Measurements from ENCODE around the gene HOXD9.

HOXD9 gene

DNA sequence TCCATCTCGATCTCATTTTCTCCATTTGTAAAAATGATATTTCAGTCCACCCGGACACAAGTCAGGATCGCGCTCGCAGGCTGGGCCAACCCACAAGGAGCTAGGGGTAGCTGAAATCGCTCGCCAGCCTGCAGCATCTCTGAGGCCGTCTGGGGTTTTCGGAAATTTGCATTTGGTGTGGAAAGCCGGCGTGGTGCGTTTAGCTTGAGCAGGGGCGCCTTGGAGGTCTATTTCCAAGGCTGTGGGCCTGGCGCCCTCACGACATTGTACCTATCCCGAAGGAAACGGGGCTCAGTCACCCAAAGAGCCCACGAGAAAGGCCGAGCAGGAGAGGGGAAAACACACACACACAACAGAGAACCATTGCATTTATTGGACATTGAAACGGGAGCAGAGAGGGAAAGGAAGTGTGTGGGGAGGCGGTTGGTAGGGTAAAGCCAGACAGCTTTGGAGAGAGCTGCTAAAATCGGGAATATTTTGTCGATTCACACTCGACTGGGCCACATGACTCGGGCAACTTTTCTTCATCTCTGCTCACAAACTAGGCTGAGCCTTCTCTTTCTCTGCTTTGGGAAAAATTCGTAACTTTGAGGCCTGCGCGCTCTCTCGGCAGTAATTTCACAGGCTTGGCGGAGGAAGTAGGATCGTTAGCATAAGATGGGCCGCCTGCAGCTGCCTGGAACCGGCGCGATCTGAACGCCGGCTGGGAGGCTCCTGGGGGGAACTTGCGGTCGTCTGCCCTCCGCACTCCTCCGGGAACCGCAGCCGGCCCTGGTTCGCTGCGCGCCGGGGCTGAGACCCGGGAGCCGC is 5.9 kb downstream of the HOXD9 start:
- Mint-ChIP-seq H3K27me3 (peaks cover 35% of the 10 kb centered on the region), H3K36me3 (peaks cover 2% of the 10 kb centered on the region), H3K4me1 (peaks cover 5% of the 10 kb centered on the region), H3K27ac (peak overlapping the region; percentile 78), H3K9me3 (no peaks in the 10 kb centered on the region), H3K4me3 (no peak overlapping the region)
- no peak for DNase-seq (ENCODE audit: low spot score in 2 of 2)
- no peak for ATAC-seq (ENCODE audit: low read depth)

DNA sequence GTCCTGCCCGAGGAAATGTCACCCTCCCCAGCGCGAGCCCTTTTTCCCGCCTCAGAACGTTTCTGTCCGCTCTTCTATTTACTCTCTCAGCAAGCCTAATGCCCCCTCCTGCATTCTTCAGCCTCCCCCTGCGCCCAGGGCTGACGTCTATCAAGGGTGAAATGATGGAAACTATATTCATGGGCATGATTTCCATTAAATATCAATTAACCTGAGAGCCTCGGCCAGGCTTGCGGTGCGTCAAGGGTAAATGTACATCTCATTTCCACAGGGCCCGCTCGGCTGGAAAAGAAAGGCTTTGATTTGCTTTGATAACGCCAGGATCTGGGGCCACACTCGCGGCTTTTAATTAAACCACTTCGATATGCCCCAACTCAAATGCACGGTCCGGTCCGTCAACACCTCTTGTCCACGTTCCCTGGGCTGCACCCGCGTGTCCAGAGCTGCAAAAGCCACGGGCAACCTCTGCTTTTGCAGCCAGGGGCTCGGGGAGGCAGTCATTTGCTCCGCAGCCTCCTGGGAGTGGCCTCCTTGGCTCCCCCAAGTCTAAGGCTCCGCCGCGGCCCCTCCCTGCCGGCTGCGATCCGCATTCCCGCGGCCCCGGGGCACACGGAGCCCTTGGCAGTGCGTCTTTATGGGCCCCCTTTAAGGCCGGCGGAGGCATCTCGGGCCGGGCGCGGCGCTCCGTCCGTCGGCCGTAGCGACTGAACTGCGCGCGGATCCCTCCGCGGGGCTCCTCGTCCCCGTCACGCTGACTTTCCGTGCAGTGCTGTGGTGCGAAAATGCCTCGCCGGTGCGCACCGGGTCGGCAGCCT is 6.7 kb downstream of the HOXD9 start, which contains the start of gene HOXD8:
TSS of gene HOXD8 (plus strand) at position 724 of the 815 bp plus-strand sequence. CDS start 662 bp downstream, outside the sequence.
- Mint-ChIP-seq H3K27ac (peak within 1 kb of the TSS; percentile 78), H3K9me3 (no peaks in the 10 kb centered on the region), H3K36me3 (peaks cover 2% of the 10 kb centered on the region), H3K4me3 (no peak within 1 kb of the TSS), H3K4me1 (peaks cover 5% of the 10 kb centered on the region), H3K27me3 (peaks cover 34% of the 10 kb centered on the region)
- ATAC-seq (ENCODE audit: low read depth) (no peak), DNase-seq (ENCODE audit: low spot score in 2 of 2) (no peak)

DNA sequence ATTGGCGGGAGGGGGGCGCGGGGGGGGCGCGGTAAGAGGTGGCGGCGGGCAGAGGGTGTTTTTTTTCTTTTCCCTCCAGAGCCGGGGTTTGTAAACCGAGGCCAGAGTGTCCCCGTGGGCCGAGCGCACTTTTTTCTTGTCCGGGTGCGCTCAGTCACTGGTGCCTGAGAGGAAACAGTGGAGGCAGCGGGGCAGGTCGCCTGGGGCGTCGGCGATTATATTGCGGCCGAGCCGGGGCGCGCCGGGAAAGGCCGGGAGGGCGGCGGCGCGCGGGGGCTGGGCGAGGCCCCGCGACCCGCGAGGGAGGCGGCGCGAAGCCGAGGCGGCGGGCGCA is 7.3 kb downstream of the HOXD9 start:
- peaks cover 31% of the 10 kb centered on the region for H3K27me3 Mint-ChIP-seq
- peaks cover 5% of the 10 kb centered on the region for H3K4me1 Mint-ChIP-seq
- peaks cover 2% of the 10 kb centered on the region for H3K36me3 Mint-ChIP-seq
- H3K4me3 Mint-ChIP-seq: no peak overlapping the region
- DNase-seq (ENCODE audit: low spot score in 2 of 2) (no peak), ATAC-seq (ENCODE audit: low read depth) (no peak)
- no peak overlapping the region for H3K27ac Mint-ChIP-seq
- no peaks in the 10 kb centered on the region for H3K9me3 Mint-ChIP-seq

DNA sequence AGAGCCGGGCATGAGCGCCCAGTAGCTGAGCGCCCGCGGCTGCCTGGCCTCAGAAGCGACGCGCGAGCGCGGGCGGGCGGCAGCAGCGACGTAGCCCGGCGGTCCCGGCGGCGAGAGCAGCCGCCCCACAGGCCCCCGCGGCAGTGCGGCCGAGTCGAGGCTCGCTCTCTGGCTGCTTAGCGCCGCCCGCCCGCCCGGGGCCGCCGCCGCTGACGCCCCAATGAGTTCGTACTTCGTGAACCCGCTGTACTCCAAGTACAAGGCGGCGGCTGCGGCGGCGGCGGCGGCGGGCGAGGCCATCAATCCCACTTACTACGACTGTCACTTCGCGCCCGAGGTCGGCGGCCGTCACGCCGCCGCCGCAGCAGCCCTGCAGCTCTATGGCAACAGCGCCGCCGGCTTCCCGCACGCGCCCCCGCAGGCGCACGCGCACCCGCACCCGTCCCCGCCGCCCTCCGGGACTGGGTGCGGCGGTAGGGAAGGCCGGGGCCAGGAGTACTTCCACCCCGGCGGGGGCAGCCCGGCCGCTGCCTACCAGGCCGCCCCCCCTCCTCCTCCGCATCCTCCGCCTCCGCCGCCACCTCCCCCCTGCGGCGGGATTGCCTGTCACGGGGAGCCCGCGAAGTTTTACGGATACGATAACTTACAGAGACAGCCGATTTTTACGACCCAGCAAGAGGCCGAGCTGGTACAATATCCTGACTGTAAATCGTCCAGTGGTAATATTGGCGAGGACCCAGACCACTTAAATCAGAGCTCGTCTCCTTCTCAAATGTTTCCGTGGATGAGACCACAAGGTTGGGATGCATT is 7.8 kb downstream of the HOXD9 start:
- ATAC-seq (ENCODE audit: low read depth) (no peak), DNase-seq (ENCODE audit: low spot score in 2 of 2) (no peak)
- Mint-ChIP-seq H3K4me3 (peak overlapping the region; percentile 29), H3K36me3 (peaks cover 2% of the 10 kb centered on the region), H3K9me3 (no peaks in the 10 kb centered on the region), H3K27me3 (peaks cover 29% of the 10 kb centered on the region), H3K4me1 (peaks cover 5% of the 10 kb centered on the region), H3K27ac (peak overlapping the region; percentile 87)

DNA sequence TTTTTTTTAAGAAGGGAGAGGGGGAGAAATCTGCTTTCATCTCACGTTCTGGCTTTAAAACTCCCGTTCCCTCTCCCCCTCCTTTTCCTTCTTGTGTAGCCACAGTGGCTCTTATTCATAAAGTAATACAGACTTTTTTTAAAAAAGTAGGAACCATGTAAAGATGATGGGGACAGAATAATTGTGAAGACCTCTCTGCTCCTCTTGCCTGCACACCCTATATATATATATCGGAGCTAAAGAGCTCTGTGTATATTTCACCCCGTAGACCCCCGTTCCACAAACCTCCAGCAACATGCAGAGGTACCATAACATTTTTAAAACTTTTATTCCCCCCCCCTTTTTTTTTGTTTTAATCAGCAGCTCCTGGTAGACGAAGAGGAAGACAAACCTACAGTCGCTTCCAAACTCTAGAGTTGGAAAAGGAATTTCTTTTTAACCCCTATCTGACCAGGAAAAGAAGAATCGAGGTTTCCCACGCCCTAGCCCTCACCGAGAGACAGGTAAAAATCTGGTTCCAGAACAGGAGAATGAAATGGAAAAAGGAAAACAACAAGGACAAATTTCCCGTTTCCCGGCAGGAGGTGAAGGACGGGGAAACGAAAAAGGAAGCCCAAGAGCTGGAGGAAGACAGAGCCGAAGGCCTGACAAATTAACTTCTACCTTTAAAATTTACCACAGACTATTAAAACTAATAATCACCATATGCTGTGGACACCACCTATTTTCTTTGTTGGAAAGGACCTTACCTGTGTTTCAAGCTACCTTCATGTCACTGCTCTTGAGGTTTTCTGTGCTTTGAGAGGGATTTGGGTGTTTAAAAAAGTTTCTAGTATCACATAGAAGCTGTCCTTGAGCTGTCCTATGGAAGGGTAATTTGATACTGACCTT is 8.7 kb downstream of the HOXD9 start:
- ATAC-seq (ENCODE audit: low read depth) (no peak), DNase-seq (ENCODE audit: low spot score in 2 of 2) (no peak)
- Mint-ChIP-seq H3K4me1 (peaks cover 12% of the 10 kb centered on the region), H3K27ac (peak overlapping the region; percentile 87), H3K4me3 (no peak overlapping the region), H3K27me3 (peaks cover 34% of the 10 kb centered on the region), H3K36me3 (peaks cover 2% of the 10 kb centered on the region), H3K9me3 (peaks cover 2% of the 10 kb centered on the region)

DNA sequence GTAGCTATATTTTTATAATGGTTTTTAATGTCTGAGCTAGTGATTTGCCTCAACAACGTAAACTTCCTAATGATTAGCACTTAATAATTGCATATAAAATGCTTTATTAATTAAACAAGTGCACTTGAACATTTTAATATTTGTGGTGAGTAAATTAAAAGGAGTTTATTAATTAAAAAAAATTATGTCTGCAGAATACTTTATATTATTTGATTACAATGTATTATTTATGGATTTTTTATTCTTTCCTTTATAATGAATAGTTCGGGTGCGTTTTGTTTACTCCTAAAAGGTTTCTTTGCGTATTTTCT is 9.3 kb downstream of the HOXD9 start:
- peaks cover 2% of the 10 kb centered on the region for H3K36me3 Mint-ChIP-seq
- DNase-seq (ENCODE audit: low spot score in 2 of 2): no peak
- no peak overlapping the region for H3K4me3 Mint-ChIP-seq
- no peak for ATAC-seq (ENCODE audit: low read depth)
- peaks cover 2% of the 10 kb centered on the region for H3K9me3 Mint-ChIP-seq
- H3K4me1 Mint-ChIP-seq: peaks cover 12% of the 10 kb centered on the region
- no peak overlapping the region for H3K27ac Mint-ChIP-seq
- H3K27me3 Mint-ChIP-seq: peaks cover 36% of the 10 kb centered on the region

DNA sequence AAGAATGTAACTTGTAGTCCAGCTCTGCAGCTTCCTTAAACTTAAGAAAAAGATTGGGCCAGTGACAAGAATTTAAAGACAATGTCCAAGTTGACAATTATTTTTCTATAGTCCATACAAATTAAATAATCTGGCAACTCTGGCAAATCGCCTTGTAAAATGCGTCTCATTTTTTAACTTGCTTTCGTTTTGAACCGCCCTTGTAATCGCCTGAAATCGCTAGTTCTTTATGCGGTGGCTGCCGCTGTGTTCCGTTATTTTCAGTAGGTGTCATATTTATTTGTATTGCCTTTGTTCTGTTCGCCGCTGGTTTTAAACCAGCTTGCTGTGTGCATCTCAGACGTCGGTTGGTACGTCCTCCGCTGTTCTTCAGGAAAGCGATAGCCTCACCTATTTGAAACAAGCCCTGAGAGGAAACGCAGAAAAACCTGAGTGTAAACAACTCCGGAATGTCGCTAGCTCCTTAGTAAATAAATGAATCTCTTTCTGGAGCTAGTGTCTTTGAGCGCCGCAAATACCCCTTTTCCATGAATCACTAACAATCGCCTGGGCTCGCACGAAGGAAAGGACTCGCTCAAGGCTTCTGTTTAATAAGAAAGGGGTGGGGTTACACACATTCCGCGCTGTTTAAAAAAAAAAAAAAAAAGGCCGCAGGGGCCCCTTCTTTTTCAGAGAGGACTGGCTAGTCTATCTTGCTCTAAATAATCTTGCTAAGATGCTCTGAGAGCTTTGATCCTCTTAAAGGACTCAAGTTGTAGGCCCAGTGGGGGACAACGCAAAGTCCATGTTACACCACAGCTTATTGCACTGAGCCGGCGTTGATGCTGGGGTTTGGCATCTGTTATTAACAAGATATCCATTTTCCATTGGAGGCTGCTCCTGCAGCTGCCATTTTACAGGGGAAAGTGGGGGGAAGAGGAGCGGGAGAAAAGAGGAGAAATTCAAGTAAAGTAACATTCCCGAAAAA is 10.0 kb downstream of the HOXD9 start:
- H3K4me1 Mint-ChIP-seq: peaks cover 12% of the 10 kb centered on the region
- H3K27me3 Mint-ChIP-seq: peaks cover 35% of the 10 kb centered on the region
- no peak overlapping the region for H3K27ac Mint-ChIP-seq
- H3K9me3 Mint-ChIP-seq: peaks cover 2% of the 10 kb centered on the region
- H3K36me3 Mint-ChIP-seq: peaks cover 2% of the 10 kb centered on the region
- DNase-seq (ENCODE audit: low spot score in 2 of 2) (no peak), ATAC-seq (ENCODE audit: low read depth) (no peak)
- peak overlapping the region; percentile 68 for H3K4me3 Mint-ChIP-seq

DNA sequence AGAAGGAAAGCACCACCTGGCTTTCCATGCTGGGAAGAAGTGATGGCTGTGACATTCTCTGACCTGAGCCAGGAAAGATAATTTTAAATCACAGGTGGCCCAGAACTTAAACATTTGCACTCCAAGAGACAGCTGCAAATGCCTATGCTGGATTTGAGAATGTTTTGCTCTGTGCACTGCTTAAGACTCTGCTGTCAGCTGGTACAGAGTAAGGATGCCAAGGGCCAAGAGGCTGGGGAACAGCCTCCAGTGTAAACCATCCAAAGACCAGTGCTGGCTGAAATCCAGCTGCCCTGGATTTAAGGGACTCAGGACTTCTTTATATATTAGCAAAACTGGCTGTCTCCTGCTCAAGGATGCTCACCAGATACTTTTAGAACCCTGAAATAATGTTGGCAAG is 10.9 kb downstream of the HOXD9 start:
- Mint-ChIP-seq H3K9me3 (peaks cover 2% of the 10 kb centered on the region), H3K4me1 (peaks cover 12% of the 10 kb centered on the region), H3K27ac (no peak overlapping the region), H3K27me3 (peaks cover 30% of the 10 kb centered on the region), H3K4me3 (no peak overlapping the region), H3K36me3 (peaks cover 2% of the 10 kb centered on the region)
- no peak for ATAC-seq (ENCODE audit: low read depth)
- DNase-seq (ENCODE audit: low spot score in 2 of 2): no peak

DNA sequence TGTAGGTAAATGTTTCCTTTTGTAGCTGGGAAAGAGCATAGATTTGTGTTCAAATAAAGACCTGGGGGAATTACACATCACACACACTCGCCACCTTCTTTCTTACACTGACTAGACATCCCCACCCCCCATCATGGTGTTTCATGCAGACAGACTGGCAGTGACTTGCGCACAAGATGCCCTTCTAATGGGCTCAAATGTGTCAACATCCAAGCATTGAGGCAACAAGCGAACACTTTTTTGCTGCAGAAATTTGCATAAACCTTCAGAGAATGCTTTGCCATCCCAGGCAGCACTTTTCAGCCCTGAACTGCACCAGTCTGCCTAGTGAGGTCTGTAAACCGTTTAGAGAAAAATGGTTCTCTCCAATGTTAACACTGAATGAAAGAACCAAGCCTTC is 11.5 kb downstream of the HOXD9 start:
- H3K27ac Mint-ChIP-seq: no peak overlapping the region
- peaks cover 3% of the 10 kb centered on the region for H3K36me3 Mint-ChIP-seq
- peaks cover 9% of the 10 kb centered on the region for H3K4me1 Mint-ChIP-seq
- peaks cover 32% of the 10 kb centered on the region for H3K27me3 Mint-ChIP-seq
- ATAC-seq (ENCODE audit: low read depth): no peak
- peaks cover 2% of the 10 kb centered on the region for H3K9me3 Mint-ChIP-seq
- H3K4me3 Mint-ChIP-seq: no peak overlapping the region
- DNase-seq (ENCODE audit: low spot score in 2 of 2): no peak

DNA sequence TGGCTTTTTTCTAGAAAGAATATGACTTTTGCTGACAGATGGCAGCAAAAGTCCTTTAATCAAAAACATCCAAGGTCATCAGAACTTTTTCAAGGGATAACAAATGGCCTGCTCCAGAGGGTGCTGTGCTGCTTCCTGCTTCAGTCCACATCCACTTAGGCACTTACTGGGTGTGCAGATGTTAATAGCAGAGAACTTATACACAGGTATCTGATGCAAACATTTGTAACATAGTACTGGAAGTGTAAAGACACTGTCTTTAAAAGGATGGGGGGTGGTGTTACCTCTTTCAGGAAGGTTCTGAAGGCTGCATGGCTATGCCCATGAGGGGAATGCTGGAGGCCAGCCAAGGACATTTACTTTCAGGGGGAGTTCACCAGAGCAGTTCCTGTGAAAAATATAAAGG is 12.5 kb downstream of the HOXD9 start:
- ATAC-seq (ENCODE audit: low read depth): no peak
- DNase-seq (ENCODE audit: low spot score in 2 of 2): no peak
- Mint-ChIP-seq H3K36me3 (peaks cover 5% of the 10 kb centered on the region), H3K4me1 (peaks cover 9% of the 10 kb centered on the region), H3K27ac (no peak overlapping the region), H3K27me3 (peaks cover 38% of the 10 kb centered on the region), H3K4me3 (no peak overlapping the region), H3K9me3 (peaks cover 2% of the 10 kb centered on the region)

DNA sequence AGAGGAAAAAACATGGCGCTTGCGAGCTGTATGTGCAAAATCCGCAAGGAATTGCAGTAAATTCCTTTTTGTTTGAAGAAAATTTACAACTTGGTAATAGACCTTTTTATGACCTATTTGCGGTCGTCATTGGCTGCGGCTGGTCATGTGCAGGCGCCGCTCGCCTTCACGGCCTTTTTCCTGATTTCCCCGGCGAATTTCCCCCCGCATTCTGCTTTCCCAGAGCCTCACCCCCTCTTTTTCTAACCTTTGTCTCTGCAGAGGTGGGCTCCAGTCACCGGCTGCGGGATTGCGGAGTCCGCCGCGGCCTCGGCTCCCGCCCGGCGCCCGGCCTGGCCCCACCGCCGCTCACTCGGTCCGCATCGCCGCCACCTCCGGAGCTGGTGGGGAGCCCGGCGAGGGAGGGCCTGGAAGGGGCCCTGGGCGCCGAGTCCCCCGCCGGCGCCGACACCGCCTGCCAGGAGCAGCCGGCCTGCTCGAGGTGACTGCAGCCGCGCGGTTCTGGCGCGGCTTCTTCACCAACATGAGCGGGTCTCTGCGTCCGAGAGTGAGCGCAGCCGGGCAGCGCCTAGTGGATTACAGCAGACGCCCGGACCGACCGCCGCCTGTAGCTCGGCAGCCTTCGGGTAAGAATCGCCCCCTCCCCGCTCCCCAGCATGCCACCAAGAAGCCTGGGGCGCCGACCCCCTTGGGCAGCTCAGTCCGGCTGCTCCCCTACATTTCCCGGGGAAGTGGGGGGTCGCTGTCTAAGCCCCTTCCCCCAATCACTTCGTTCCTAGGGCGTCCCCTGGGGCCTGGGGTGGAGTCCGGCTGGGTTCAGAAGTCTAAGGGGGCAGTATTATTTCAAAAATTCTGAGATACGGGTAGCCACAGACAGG is 14.1 kb downstream of the HOXD9 start:
- Mint-ChIP-seq H3K27me3 (peaks cover 39% of the 10 kb centered on the region), H3K27ac (no peak overlapping the region), H3K4me1 (peaks cover 15% of the 10 kb centered on the region), H3K36me3 (peaks cover 3% of the 10 kb centered on the region), H3K4me3 (no peak overlapping the region), H3K9me3 (peaks cover 2% of the 10 kb centered on the region)
- DNase-seq (ENCODE audit: low spot score in 2 of 2) (no peak), ATAC-seq (ENCODE audit: low read depth) (no peak)

DNA sequence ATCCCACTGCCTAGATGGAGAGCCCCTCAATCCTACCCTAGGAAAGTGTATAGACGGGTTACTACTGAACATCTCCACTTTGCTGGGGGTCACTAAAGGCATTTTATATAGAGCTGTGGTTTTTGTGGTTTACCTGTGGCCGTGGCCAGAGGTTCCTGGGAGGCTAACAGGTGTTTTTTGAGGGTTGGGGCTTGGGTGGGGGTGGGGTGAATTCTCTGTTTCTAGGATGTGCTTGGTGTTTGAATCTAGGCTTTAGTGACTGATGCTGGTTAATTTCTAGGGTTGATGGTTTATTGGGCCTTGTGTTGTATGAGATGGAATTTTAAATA is 14.7 kb downstream of the HOXD9 start:
- Mint-ChIP-seq H3K27ac (no peak overlapping the region), H3K4me1 (peaks cover 14% of the 10 kb centered on the region), H3K9me3 (peaks cover 2% of the 10 kb centered on the region), H3K4me3 (no peak overlapping the region), H3K27me3 (peaks cover 39% of the 10 kb centered on the region), H3K36me3 (peaks cover 3% of the 10 kb centered on the region)
- no peak for DNase-seq (ENCODE audit: low spot score in 2 of 2)
- no peak for ATAC-seq (ENCODE audit: low read depth)

Data from memory B cell (primary cell).